LNCAP (cell line): ENCODE results near the gene CREB5.

Experiments
- TF ChIP-seq, protein P1 (sequence below): fragments of 450-650 bp; IDR thresholded peaks from 2 replicates; pipeline ENCODE4 v1.5.1; 2017; ENCODE audit warnings: mild to moderate bottlenecking

Gene CREB5

GRCh38 chr7:28629216-28629842 lies 217.0 kb downstream of the CREB5 start:
- TF ChIP-seq, protein P1, sequence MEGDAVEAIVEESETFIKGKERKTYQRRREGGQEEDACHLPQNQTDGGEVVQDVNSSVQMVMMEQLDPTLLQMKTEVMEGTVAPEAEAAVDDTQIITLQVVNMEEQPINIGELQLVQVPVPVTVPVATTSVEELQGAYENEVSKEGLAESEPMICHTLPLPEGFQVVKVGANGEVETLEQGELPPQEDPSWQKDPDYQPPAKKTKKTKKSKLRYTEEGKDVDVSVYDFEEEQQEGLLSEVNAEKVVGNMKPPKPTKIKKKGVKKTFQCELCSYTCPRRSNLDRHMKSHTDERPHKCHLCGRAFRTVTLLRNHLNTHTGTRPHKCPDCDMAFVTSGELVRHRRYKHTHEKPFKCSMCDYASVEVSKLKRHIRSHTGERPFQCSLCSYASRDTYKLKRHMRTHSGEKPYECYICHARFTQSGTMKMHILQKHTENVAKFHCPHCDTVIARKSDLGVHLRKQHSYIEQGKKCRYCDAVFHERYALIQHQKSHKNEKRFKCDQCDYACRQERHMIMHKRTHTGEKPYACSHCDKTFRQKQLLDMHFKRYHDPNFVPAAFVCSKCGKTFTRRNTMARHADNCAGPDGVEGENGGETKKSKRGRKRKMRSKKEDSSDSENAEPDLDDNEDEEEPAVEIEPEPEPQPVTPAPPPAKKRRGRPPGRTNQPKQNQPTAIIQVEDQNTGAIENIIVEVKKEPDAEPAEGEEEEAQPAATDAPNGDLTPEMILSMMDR: no peak

- TF ChIP-seq, protein P1: no peak
Measured at GRCh38 chr7:28630350-28630749, 218.0 kb downstream of the CREB5 start.

DNA sequence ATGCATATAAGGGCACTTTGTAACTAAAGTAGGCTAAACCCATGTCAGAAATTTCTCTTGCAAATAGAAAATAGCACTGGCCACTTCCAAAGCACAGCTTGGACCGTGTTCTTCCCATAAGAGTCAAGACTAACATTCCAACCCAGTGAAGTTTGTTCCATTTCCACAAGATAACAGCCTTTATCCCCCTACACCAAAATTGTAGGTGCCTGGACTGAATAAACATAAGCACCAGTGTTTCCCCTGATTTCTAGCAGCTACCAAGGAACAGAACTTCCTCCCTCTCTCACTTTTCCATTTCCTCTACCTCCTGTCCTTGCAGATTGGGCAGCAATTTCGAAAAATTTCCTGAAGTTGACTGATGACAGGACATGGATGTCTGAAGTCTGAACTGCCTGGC lies 219.7 kb downstream of the CREB5 start:
- TF ChIP-seq, protein P1: no peak

- TF ChIP-seq, protein P1: no peak
Measured at GRCh38 chr7:28638914-28639313, 226.6 kb downstream of the CREB5 start.

- TF ChIP-seq, protein P1: no peak
Measured at GRCh38 chr7:28640001-28640400, 227.7 kb downstream of the CREB5 start.

GRCh38 chr7:28641752-28642545 lies 229.6 kb downstream of the CREB5 start:
- TF ChIP-seq, protein P1: no peak

DNA sequence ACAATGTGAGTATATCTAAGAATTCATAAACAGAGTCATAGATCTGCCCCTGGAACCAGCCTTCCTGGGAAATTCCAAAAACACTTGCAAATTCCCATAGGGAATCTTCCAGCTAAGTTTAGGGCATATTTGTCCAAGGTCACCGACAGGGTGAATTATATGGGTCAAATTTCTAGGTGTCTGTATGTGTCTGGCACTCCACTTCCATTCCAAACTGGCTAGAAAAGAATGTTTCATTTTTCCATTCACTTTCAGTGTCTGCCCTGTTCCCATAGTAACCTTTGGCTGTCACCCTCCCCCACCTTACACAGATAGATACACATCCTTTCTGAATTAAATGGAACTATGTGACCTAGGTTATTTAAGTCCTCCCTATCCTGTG lies 230.9 kb downstream of the CREB5 start:
- TF ChIP-seq, protein P1: no peak
